GM12874 (cell line): ENCODE measurements around the gene CALB2.

Source experiments
- CTCF ChIP-seq: IDR thresholded peaks from 2 replicates; pipeline ENCODE4 v1.5.1; 2011; ENCODE audit warnings: low read depth, mild to moderate bottlenecking, control low read depth, low read length, moderate library complexity; ENCODE audit not compliant: insufficient read depth

The CALB2 gene

GRCh38 chr16:71429581-71429980 is 71.1 kb downstream of the CALB2 start:
- no peak for TF ChIP-seq CTCF

- TF ChIP-seq CTCF, result no peak
Measured at GRCh38 chr16:71430744-71431143, 72.2 kb downstream of the CALB2 start.

- TF ChIP-seq CTCF, result no peak
Measured at GRCh38 chr16:71431176-71431575, 72.7 kb downstream of the CALB2 start.

- TF ChIP-seq CTCF, result no peak
Measured at GRCh38 chr16:71431991-71432390, 73.5 kb downstream of the CALB2 start.

GRCh38 chr16:71432906-71433305 is 74.4 kb downstream of the CALB2 start:
- TF ChIP-seq CTCF, result no peak

- TF ChIP-seq CTCF, result no peak
Measured at GRCh38 chr16:71436473-71436872, 78.0 kb downstream of the CALB2 start.

GRCh38 chr16:71439523-71439922 is 81.0 kb downstream of the CALB2 start:
- TF ChIP-seq CTCF, result no peak
